Muscle of leg (tissue), 11 donors: ENCODE results near the gene MYO7A. TPM values are rescaled to one million over a fixed set of nuclear protein-coding genes. Genes with fewer than 3 reads are reported as not detected.

Experiments used
- DNase-seq: peaks from one replicate; pipeline ENCODE4 v3.0.0; 2013
- H3K27ac ChIP-seq: one replicate; pipeline ENCODE4 v1.5.1; 2013; ENCODE audit warnings: mild to moderate bottlenecking, low read length, control low read depth
- H3K27me3 ChIP-seq: one replicate; pipeline ENCODE4 v1.6.1; 2013; ENCODE audit warnings: low read length; ENCODE audit not compliant: control insufficient read depth, insufficient read depth
- H3K36me3 ChIP-seq: one replicate; pipeline ENCODE4 v1.6.1; 2013; ENCODE audit warnings: low read length; ENCODE audit not compliant: control insufficient read depth, insufficient read depth
- H3K4me1 ChIP-seq: one replicate; pipeline ENCODE4 v1.6.1; 2013; ENCODE audit warnings: low read length; ENCODE audit not compliant: control insufficient read depth, insufficient read depth
- H3K4me3 ChIP-seq: one replicate; pipeline ENCODE4 v1.5.1; 2013; ENCODE audit warnings: low read length, control low read depth
- H3K9me3 ChIP-seq: replicated peaks from 2 replicates; pipeline ENCODE4 v1.6.1; 2013; ENCODE audit warnings: low read depth, low read length; ENCODE audit not compliant: control insufficient read depth
- WGBS: methylation state at CpG from one replicate; pipeline ENCODE4 v1.1.5; 2013; ENCODE audit warnings: missing lambda C conversion rate; ENCODE audit not compliant: insufficient coverage; 5-methylcytosine and 5-hydroxymethylcytosine counted together
- polyA plus RNA-seq, 8 donors: library from polyadenylated mRNA; unstranded; fragments of 120-200 nt; gene quantifications; one replicate each; pipeline versions ENCODE4 v1.2.1 to v1.2.3, GENCODE V29; 2013; ENCODE audit warnings: inconsistent platforms in 1 of 8, low replicate concordance in 1 of 8; ENCODE audit not compliant: insufficient read length in 8 of 8, insufficient read depth in 1 of 8
- total RNA-seq: library from RNA; stranded (reverse); fragments of 120-200 nt; gene quantifications from one replicate; pipeline ENCODE4 v1.2.4, GENCODE V29; 2013

Gene MYO7A
- total and polyA plus RNA-seq, 9 donors = 2.2 to 6.5 (median 3.8) TPM

DNA sequence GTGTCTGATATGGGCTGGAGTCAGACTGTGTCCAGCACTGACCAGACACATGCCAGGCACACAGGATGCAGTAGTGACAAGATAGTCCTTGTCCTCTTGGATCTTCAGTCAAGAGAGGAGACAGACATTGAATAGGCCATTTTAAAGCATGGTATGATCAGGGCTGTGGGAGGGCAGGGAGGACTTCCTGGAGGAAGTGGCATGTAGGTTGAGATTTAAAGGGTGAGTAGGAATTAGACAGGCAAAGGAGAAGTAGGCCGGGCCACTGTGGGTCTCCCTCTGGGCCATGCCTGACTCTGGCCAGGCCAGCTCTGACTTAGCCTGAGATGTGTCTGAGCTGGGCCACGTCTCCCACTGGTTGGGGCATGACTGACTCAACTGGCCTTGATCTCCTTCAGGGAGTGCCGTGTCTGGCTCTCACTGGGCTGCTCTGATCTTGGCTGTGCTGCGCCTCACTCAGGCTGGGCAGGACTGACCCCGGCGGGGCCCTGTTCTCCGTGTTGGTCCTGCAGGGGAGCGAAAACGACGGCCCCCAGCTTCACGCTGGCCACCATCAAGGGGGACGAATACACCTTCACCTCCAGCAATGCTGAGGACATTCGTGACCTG, 71.2 kb downstream of the MYO7A start:
- Histone ChIP-seq H3K4me3 (no peak overlapping the region), H3K4me1 (peaks cover 14% of the 10 kb centered on the region), H3K36me3 (no peaks in the 10 kb centered on the region), H3K9me3 (no peaks in the 10 kb centered on the region), H3K27ac (no peak overlapping the region), H3K27me3 (no peaks in the 10 kb centered on the region)
- DNase-seq = no peak
- 95% methylated on average over 11 of the region's 13 CpGs for WGBS

DNA sequence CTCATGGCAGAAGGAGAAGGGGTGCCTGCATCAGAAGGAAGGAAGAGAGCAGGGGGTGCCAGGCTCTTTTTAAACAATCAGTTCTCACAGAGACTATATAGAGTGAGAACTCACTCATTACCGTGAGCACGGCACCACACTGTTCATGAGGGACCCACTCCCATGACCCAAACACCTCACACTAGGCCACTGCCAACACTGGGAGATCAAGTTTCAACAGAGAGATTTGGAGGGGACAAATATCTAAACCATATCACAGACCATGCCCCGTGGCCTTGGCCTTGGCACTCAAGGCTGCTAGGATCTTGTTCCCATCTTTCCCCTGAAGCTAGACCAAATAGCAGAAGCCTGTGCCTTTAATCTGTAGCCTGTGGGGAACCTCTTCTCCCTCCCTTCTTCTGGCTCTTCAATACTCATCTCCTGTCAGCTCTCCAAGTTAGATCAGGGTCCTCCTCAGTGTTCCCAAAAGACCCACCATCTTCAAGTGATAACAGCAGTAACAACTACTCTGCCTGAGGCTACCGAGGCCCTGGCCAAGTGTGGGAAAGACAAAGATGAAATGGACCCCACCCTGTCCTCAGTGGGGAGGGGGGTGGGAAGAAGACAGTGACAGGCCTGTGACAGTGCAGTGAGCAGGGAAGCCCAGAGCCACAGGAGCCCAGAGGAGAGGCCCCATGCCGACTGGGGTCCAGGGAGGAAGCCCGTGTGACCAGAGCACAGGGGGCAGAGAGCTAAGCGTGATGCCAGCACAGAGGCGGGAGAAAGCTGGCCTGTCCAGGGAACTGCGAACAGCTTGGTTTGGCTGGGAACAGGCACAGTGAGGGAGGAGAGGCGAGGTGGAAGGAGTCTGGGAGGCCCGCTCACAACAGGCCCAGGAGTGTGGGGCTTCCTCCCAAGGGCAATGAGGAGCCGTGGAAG, 72.6 kb downstream of the MYO7A start:
- Histone ChIP-seq H3K4me3 (no peak overlapping the region), H3K36me3 (no peaks in the 10 kb centered on the region), H3K4me1 (peaks cover 6% of the 10 kb centered on the region), H3K9me3 (no peaks in the 10 kb centered on the region), H3K27me3 (no peaks in the 10 kb centered on the region), H3K27ac (no peak overlapping the region)
- peak; percentile 53 for DNase-seq
- WGBS = 61% methylated on average over 8 of the region's 12 CpGs

DNA sequence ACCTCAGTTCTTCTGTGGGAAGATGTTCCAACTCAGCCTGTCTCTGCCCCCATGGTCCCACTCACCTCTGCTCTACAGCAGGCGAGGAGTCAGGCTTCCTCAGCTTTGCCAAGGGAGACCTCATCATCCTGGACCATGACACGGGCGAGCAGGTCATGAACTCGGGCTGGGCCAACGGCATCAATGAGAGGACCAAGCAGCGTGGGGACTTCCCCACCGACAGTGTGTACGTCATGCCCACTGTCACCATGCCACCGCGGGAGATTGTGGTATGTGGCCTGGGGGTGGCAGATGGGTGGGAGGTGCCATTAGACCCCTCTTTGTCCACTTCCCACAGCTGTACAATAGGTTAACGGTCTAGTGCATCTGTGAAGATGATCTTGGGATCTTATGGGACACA, 73.3 kb downstream of the MYO7A start:
- H3K27me3 ChIP-seq = no peaks in the 10 kb centered on the region

DNA sequence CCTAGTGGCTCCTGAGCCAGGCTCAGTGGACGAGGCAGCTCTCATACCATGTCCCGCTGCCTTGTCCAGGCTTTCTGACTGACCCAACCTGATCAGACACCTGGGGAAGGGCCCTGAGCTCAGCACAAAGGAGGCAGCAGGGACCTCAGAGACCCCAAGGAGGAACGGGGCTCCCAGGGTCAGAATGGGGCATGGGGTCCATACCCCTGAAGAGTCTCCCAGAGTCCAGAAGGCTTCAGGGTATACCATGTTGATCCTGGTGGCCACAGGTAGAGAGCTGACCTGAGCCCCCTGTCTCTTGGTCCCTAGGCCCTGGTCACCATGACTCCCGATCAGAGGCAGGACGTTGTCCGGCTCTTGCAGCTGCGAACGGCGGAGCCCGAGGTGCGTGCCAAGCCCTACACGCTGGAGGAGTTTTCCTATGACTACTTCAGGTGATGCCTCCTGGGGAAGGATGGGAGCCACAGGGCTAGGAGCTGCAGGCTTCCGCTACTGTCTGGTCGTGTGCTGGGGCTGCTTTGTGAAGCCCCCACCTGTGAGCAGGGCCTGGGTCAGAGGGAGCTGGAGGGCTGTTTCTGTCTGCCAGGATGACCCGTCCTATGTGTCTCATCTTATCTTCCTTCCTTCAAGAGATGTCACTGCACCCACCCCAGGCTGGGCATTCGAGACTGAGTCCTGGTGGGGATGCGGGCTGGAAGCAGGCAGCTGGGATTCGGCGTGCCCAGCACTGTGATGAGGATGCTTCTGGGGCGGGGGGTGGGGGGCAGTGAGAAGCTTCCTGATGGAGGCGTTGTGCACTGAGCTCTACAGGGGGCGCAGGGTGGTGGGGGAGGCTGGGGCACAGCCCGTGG, 74.2 kb downstream of the MYO7A start:
- Histone ChIP-seq H3K27me3 (no peaks in the 10 kb centered on the region), H3K36me3 (no peaks in the 10 kb centered on the region), H3K4me1 (no peaks in the 10 kb centered on the region), H3K4me3 (no peak overlapping the region), H3K27ac (no peak overlapping the region), H3K9me3 (no peaks in the 10 kb centered on the region)
- 83% methylated on average over 21 of the region's 23 CpGs for WGBS
- no peak for DNase-seq

More for the DNA sequence above, 73.3 kb downstream of the MYO7A start:
- Histone ChIP-seq H3K4me3 (no peak overlapping the region), H3K4me1 (no peaks in the 10 kb centered on the region), H3K36me3 (no peaks in the 10 kb centered on the region), H3K9me3 (no peaks in the 10 kb centered on the region), H3K27ac (no peak overlapping the region)
- 92% methylated on average over 7 of the region's 11 CpGs for WGBS
- DNase-seq = no peak

GRCh38 chr11:77202941-77203900, 75.2 kb downstream of the MYO7A start:
- no peaks in the 10 kb centered on the region for H3K27me3 ChIP-seq
- H3K9me3 ChIP-seq = no peaks in the 10 kb centered on the region
- H3K36me3 ChIP-seq = no peaks in the 10 kb centered on the region
- WGBS = 81% methylated on average over 20 of the region's 25 CpGs
- DNase-seq = no peak
- no peak overlapping the region for H3K4me3 ChIP-seq
- peaks cover 5% of the 10 kb centered on the region for H3K4me1 ChIP-seq
- H3K27ac ChIP-seq = no peak overlapping the region

GRCh38 chr11:77203901-77204753, 76.1 kb downstream of the MYO7A start:
- H3K4me1 ChIP-seq = peaks cover 8% of the 10 kb centered on the region
- no peak overlapping the region for H3K4me3 ChIP-seq
- H3K36me3 ChIP-seq = no peaks in the 10 kb centered on the region
- H3K27ac ChIP-seq = no peak overlapping the region
- no peaks in the 10 kb centered on the region for H3K9me3 ChIP-seq
- WGBS = 71% methylated on average over 18 of the region's 20 CpGs
- no peaks in the 10 kb centered on the region for H3K27me3 ChIP-seq
- no peak for DNase-seq

DNA sequence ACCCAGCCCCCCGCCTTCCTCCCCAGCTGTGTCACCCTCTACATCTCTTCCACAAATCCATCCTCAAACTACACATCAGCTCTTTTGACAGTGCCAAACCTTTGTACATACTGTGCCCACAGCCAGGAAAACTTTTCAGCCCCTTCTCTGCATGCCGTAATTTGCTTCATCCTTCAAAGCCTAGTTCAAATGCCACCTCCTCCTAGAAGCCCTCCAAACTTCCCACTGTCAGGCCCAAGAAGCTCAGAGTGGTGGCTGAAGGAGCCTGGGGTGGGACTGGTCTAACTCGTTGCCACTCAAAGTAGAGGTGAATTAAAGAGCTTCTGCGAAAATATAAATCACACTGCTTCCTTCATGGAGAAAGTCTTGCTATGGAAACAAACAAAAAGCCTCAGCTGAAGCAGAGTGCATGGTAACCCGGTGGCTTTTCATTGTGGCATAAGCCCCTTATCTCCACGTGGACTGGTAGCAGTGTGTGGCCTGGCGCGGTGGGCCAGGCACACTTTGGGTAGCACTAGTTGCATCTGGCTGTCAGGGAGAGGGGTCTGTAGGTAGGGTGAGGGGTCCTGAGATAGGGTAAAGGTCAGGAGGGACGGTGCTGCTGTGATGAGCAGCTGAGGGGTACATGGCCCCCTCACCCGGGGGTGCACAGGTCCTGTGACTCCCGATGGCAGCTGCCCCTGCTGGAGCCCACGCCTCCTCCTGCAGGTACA, 76.9 kb downstream of the MYO7A start:
- H3K4me3 ChIP-seq = no peak overlapping the region
- H3K27me3 ChIP-seq = no peaks in the 10 kb centered on the region
- 76% methylated on average over 9 of the region's 12 CpGs for WGBS
- no peak overlapping the region for H3K27ac ChIP-seq
- no peaks in the 10 kb centered on the region for H3K36me3 ChIP-seq
- peaks cover 8% of the 10 kb centered on the region for H3K4me1 ChIP-seq
- no peak for DNase-seq
- H3K9me3 ChIP-seq = no peaks in the 10 kb centered on the region

DNA sequence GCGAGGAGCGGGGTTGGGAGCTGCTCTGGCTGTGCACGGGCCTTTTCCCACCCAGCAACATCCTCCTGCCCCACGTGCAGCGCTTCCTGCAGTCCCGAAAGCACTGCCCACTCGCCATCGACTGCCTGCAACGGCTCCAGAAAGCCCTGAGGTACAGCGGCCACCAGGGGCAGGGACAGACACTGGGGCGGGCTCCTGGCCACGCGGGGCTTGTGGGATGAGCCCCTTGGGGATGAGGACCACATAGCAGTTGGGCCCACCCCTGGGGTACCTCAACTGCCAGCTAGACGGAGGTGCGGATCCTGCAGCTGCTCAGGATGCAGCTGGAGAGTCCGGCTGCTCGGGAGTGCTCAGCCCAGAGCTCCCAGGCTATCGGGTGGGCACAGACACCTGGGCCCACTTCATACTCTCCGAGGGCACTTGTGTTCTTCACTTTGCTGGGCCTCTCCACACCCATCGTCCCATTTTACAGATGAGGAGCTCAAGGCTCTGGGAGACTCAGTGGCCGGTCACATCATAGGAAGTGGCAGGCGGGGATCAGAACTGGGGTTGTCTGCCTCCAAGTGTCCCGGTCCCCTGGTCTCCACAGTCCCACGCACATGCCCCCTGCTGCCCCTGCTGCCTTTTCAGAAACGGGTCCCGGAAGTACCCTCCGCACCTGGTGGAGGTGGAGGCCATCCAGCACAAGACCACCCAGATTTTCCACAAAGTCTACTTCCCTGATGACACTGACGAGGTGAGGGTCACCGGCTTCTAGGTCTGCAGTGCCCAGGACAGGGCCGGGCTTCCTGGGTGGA, 77.6 kb downstream of the MYO7A start:
- WGBS = 65% methylated on average over 27 of the region's 30 CpGs
- Histone ChIP-seq H3K27ac (no peak overlapping the region), H3K27me3 (no peaks in the 10 kb centered on the region), H3K9me3 (no peaks in the 10 kb centered on the region), H3K4me3 (no peak overlapping the region), H3K4me1 (peaks cover 8% of the 10 kb centered on the region), H3K36me3 (no peaks in the 10 kb centered on the region)
- DNase-seq = no peak
